KOPT-K1 (cell line): ENCODE measurements around the gene CRELD2.

Source experiments
- H3K27ac ChIP-seq: fragments of 200-600 bp; sonication (generic); 2 replicates; pipeline ENCODE4 v1.5.1; 2016; ENCODE audit warnings: antibody characterized with exemption, mild to moderate bottlenecking, low read depth, low read length; ENCODE audit not compliant: poor library complexity, severe bottlenecking
- H3K36me3 ChIP-seq: fragments of 200-600 bp; sonication (generic); 2 replicates; pipeline ENCODE4 v1.5.1; 2017; ENCODE audit warnings: antibody characterized with exemption, mild to moderate bottlenecking, low read length, moderate library complexity; ENCODE audit not compliant: insufficient read depth
- H3K9me3 ChIP-seq: fragments of 200-600 bp; sonication (generic); 2 replicates; pipeline ENCODE4 v1.5.1; 2017; ENCODE audit warnings: antibody characterized with exemption, low read length, mild to moderate bottlenecking; ENCODE audit not compliant: insufficient read depth, poor library complexity, severe bottlenecking

Gene CRELD2

GRCh38 chr22:49914256-49914655, 4.2 kb upstream of the CRELD2 start:
- H3K36me3 ChIP-seq = peaks cover 51% of the 10 kb centered on the region
- H3K9me3 ChIP-seq = no peaks in the 10 kb centered on the region
- H3K27ac ChIP-seq = no peak overlapping the region

GRCh38 chr22:49915610-49916009, 2.8 kb upstream of the CRELD2 start:
- Histone ChIP-seq H3K9me3 (no peaks in the 10 kb centered on the region), H3K27ac (no peak overlapping the region), H3K36me3 (peaks cover 46% of the 10 kb centered on the region)

- peaks cover 39% of the 10 kb centered on the region for H3K36me3 ChIP-seq
- H3K27ac ChIP-seq = no peak overlapping the region
- no peaks in the 10 kb centered on the region for H3K9me3 ChIP-seq
Measured at GRCh38 chr22:49916831-49917230, 1.6 kb upstream of the CRELD2 start.

DNA sequence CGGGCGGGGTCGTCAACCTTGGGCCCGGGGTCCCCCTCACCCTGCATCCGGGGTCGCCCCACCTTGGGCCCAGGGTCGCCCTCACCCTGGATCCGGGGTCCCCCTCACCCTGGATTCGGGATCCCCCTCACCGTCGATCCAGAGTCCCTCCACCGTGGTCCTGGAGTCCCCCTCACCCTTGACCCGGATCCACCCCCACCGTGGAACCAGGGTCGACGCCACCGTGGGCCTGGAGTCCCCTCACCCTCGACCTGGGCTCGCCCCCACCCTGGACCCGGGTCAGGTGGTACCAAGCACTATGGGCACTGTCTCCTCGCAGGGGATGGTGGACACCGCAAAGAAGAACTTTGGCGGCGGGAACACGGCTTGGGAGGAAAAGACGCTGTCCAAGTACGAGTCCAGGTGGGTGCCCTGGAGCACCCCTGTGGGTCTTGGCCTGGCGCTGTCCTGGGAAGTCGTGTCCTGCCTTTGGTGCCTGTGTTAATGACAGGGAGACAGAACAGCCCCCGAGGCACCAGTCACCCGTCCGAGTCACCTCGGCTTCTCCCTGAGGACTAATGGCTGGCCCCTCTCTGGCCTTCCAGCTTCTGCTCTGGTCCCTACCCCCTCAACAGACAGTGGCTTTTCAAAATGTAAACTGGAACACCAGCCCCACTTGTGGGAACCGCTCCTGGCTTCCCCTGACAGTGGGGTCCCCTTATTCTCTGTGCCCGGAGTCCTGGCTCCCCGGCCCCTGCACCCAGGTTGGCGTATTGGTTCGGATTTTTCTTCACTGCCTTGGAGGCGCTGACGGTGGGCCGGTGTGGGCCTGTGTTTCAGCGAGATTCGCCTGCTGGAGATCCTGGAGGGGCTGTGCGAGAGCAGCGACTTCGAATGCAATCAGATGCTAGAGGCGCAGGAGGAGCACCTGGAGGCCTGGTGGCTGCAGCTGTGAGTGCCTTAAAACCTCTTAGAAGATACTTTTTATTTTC, 762 bp downstream of the CRELD2 start:
- H3K27ac ChIP-seq = peak overlapping the region; percentile 88
- H3K9me3 ChIP-seq = no peaks in the 10 kb centered on the region
- peaks cover 16% of the 10 kb centered on the region; the same call in 1 of the 2 replicates for H3K36me3 ChIP-seq

GRCh38 chr22:49920859-49921258, 2.4 kb downstream of the CRELD2 start:
- no peaks in the 10 kb centered on the region for H3K9me3 ChIP-seq
- H3K36me3 ChIP-seq = peaks cover 14% of the 10 kb centered on the region; the same call in 1 of the 2 replicates

GRCh38 chr22:49921508-49922278, 3.3 kb downstream of the CRELD2 start:
- Histone ChIP-seq H3K9me3 (no peaks in the 10 kb centered on the region), H3K36me3 (peaks cover 14% of the 10 kb centered on the region; the same call in 1 of the 2 replicates), H3K27ac (no peak overlapping the region)

More at GRCh38 chr22:49920859-49921258, 2.4 kb downstream of the CRELD2 start:
- H3K27ac ChIP-seq = no peak overlapping the region

DNA sequence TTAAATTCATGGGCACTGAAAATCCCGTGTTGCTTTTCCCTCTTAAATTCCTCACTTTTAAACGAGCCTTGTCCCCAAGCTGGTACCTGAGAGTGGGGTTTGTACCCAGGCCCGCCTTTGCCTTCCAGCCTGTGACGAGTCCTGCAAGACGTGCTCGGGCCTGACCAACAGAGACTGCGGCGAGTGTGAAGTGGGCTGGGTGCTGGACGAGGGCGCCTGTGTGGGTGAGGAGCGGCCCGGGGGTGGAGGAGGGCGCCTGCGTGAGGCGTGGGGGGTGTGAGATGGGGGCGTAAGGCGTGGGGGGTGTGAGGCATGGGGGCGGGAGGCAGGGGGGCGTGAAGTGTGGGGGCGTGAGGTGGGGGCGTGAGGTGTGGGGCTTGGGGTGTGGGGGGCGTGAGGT, 4.0 kb downstream of the CRELD2 start:
- peaks cover 14% of the 10 kb centered on the region; the same call in 1 of the 2 replicates for H3K36me3 ChIP-seq
- H3K27ac ChIP-seq = no peak overlapping the region
- no peaks in the 10 kb centered on the region for H3K9me3 ChIP-seq

- Histone ChIP-seq H3K36me3 (peaks cover 14% of the 10 kb centered on the region; the same call in 1 of the 2 replicates), H3K27ac (peak overlapping the region; percentile 78), H3K9me3 (no peaks in the 10 kb centered on the region)
Measured at GRCh38 chr22:49922926-49923325, 4.5 kb downstream of the CRELD2 start.

GRCh38 chr22:49923445-49923844, 5.0 kb downstream of the CRELD2 start:
- H3K9me3 ChIP-seq = no peaks in the 10 kb centered on the region
- H3K36me3 ChIP-seq = peaks cover 14% of the 10 kb centered on the region; the same call in 1 of the 2 replicates
- H3K27ac ChIP-seq = peak overlapping the region; percentile 78

- Histone ChIP-seq H3K9me3 (no peaks in the 10 kb centered on the region), H3K36me3 (peaks cover 14% of the 10 kb centered on the region; the same call in 1 of the 2 replicates), H3K27ac (peak overlapping the region; percentile 78)
Measured at GRCh38 chr22:49924113-49924833, 5.8 kb downstream of the CRELD2 start.

DNA sequence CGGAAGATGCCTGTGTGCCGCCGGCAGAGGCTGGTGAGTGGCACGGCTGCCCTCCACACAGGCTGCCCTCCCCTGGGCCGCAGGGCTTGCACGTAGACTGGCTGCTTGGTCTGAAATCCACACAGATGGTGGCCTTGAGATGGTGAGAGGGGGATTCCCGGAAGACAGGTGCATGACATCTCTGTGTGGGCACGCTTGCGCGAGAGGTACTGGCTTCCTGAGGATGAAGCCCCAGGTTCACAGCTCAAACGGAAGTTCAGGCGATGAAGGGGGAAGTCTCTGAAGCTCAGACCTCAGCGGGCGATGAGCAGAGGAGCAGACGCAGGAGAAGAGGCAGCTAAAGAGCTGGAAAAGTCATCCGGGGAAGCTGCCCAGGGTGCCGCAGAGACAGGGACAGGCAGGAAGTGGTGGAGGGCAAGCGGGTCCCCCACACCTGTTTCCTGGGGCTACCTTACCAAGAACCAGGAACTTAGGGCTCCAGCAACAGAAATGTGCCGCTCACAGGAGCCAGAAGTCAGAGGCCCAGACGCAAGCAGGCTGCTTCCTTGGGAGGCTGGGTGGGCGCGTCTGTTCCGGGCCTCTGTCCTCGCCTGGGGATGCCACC, 7.2 kb downstream of the CRELD2 start:
- Histone ChIP-seq H3K27ac (peak overlapping the region; percentile 78), H3K36me3 (peaks cover 6% of the 10 kb centered on the region; the same call in 1 of the 2 replicates), H3K9me3 (no peaks in the 10 kb centered on the region)

- Histone ChIP-seq H3K9me3 (no peaks in the 10 kb centered on the region), H3K36me3 (no peaks in the 10 kb centered on the region), H3K27ac (no peak overlapping the region)
Measured at GRCh38 chr22:49926916-49927315, 8.5 kb downstream of the CRELD2 start.

- no peak overlapping the region for H3K27ac ChIP-seq
- no peaks in the 10 kb centered on the region for H3K36me3 ChIP-seq
- H3K9me3 ChIP-seq = no peaks in the 10 kb centered on the region
Measured at GRCh38 chr22:49927483-49928184, 9.2 kb downstream of the CRELD2 start.

DNA sequence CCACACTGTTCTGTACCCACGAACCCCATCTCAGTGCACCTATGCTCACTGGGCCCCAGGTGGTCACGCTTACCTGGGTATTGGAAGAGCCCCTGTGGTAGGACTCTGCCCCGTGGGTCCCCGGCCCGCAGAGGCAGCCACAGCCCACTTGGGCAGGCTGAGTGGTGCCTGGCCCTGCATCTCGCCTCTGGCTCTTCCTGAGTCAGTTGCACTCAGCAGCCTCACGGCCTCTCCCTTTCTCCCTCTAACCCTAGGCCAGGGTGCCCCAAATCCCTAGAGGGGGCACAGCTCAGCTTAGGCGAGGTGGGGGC, 9.7 kb downstream of the CRELD2 start:
- H3K27ac ChIP-seq = no peak overlapping the region
- no peaks in the 10 kb centered on the region for H3K9me3 ChIP-seq
- H3K36me3 ChIP-seq = no peaks in the 10 kb centered on the region
